NCI-H2107 (cell line): Measurements from ENCODE around the gene SREBF2.
"Not testable (repeated sequence)": the region's sequence is repeated elsewhere in the genome, so short reads cannot be mapped to it uniquely, and the experiment has no call there.

Experiments
- DNase-seq: peaks from one replicate; lab custom pipeline; 2025; lab: John Stamatoyannopoulos, UW

Gene SREBF2

GRCh38 chr22:41821471-41822316, 11.2 kb upstream of the SREBF2 start:
- DNase-seq, result no peak

DNA sequence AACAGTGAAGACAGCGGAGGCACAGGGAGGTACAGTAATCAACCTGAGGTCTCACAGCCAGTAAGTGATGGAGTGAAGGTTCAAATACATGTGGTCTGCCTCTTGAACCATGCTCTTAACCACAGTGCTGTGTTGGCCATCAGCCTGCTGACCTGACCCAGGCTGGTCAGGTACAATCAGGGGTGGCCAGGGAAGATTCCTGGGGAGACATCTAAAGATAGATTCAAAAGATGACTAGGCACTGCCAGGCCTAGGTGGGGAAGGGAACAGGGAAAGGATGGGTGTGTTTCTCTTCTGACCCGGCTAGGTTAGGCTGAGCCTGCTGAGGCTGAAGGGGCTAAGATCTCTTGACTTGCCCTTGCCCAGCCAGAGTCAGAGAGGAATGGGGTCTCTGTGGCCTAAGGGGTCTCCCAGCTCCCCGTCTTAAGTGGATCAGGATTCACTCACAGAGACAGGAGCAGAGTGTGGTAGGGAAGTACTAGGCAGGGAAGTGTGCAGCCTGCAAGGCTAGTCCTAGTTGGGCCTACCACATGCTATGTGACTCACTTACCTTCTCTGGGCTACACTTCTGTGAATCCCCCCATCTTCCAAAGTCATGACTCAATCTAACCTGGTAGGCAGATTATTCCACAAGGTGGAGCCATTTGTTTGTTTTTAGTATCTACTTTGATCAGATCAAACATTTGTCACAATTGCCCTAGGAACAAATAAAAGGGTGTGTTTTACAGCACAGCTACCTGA, 10.4 kb upstream of the SREBF2 start:
- no peak for DNase-seq

- DNase-seq, result no peak
These were observed 9.1 kb upstream of the SREBF2 start for GRCh38 chr22:41823797-41824196.

- no peak for DNase-seq
These were observed 7.5 kb upstream of the SREBF2 start for GRCh38 chr22:41825376-41825775.

DNA sequence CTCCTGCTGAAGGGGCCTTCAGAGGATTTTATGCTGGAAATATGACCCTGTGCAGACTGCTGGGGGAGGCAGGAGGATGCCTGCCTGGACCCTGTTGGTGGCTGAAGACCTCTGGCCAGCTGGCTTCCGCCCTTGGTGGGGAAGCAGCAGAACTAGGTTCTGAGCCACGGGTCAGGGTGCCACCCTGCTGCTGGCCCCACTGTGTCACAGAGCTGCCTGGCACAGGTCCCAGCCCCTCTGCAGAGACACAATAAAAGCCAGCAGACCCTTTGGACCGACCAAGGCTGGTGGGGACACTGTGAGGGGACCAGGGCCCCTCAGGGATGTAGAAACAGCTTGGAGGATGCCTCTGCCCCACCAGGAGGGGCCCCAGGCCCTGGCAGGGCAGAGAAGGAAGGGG, 6.9 kb upstream of the SREBF2 start:
- DNase-seq, result no peak

DNA sequence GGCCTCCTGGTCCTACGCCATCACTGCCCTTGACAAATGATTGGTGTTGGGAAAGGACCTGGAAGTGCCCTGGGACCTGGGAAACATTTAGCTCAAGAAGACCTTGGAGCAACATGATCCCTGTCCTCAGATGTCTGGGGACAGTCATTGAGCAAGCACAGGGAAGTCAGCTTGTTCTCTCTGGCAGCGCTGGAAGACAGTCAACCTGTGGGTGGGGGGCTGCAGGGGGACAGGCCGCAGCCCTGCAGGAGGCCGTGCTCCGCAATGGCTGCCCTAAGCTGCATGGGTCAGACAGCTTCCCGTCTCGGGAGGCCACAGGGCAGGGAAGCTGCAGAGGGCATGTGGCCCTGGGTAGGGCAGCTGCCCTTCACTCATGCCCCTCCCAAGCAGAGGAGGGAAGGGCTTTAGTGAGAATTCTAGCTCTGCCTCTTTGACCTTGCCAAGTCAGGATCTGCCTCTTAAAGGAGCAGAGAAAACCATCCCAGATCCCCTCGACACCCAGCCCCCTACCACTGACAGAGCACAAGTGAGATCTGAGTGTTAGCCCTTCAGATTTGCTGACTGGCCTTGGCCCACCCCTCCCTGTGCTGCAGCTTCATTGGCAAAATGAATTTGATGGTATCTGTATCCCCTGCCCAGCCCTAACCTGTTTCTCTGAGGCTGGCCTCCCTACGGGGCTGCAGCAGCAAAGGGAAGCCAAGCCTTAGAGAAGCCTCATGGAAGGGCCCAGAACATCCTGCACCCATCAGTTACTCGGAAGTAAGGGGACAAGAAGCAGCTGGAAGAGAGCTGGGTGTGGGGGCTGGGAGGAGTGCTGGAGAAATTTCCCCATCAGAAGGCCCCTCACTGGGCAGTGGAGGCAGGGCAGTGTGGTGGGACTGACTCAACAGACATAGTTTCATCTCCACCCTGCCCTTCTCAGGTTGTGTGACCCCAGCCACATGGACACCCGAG, 6.2 kb upstream of the SREBF2 start:
- DNase-seq, result no peak

DNA sequence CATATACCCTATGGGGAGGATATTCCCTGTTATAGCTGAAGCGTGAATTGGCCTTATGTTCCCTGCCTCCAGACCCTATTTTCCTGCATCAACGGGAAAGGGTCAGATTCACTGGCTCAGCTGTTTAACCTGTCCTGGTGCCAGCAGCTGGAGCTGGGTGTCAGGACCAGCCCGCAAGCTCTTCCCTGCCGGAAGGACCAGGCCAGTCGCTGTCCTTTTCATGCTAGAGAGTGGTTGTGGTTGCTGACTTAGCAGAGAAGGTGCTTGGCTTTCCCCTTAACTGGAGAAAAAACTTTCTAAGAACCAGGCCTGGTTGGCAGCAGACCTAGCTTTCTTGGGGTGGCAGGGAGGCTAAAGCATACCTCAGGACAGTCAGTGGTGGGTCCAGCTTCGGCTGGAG, 5.2 kb upstream of the SREBF2 start:
- DNase-seq, result no peak

GRCh38 chr22:41828516-41828915, 4.4 kb upstream of the SREBF2 start:
- no peak for DNase-seq

- DNase-seq, result no peak
These were observed 2.7 kb upstream of the SREBF2 start for GRCh38 chr22:41830174-41830573.

GRCh38 chr22:41831383-41831782, 1.5 kb upstream of the SREBF2 start:
- DNase-seq, result no peak

DNA sequence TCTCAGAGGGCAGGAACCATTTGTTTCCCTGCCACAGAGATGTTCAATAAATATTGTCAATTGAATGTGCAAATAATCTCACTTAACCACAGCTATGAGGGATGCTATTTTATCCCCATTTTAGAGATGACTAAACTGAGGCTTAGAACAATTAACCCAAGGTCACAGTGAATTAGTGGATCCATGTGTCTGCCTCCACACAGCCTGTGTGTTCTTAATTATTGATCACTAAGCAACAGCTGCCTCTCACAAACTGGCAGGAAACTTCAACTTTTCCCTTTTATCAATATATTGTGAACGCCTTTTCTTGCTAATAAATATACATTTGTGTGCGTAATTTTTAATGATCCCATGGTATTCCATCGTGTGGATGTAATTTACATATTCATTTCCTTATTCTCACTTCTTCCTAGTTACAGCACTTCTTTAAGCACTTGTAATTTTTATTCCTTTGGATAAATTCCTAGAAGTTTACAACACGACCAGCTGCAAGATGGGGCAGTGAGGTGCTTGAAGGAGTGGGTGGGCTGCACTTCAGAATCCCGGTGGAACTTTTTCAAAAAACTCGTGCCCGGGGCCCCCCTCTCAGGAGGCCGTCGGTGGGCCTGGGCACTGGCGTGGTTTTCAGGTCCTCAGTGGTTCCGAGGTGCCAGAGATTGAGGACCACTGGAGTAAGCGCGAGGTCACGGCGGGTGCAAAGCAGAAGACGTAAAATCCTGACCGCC, 915 bp upstream of the SREBF2 start:
- DNase-seq, result no peak

- DNase-seq, result no peak
These were observed 582 bp downstream of the SREBF2 start for GRCh38 chr22:41833369-41834004.

DNA sequence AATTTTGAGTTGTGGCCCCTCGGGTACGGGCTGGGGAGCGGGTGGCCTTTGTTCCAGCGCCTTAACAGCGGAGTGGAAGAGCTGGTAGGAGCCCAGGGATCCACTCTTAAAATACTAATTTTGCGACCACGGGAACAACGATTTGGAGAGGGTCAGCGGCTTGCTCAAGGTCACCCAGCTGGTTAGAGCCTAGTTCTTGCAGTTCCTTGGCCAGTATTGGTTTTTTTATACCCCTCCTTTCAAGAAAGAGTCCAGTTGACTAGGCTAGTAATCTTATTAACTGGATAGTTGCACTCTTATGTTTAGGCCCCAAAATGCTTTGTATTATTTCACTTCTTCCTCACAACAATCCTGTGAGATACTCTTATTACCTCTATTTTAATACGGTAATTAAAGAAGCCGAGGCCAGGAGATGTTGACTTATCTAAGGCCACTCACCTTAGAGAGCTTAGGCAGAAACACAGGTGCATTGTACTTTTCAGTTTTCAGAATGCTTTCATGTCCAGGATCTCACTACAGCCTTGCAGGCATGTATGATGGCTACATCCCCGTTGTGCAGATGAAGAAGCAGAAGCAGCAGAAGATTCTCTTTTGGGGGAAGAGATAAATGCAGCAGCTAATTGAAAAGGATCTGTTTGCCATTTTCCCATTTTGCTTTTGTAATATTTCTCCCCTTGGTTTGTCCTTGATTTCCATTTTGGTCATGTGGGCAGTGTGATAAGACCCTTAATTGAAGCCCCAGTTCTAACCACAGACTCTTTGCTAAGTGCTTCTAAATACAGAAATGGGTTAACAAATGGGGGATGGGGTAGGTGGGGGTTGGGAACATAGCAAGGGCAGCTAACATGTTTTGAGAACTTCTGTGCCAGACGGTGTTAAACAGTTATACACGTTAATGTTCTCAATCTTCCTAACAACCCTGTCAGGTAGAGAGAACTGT, 1.4 kb downstream of the SREBF2 start:
- DNase-seq, result no peak

GRCh38 chr22:41835462-41835861, 2.6 kb downstream of the SREBF2 start:
- DNase-seq, result not testable (repeated sequence)

DNA sequence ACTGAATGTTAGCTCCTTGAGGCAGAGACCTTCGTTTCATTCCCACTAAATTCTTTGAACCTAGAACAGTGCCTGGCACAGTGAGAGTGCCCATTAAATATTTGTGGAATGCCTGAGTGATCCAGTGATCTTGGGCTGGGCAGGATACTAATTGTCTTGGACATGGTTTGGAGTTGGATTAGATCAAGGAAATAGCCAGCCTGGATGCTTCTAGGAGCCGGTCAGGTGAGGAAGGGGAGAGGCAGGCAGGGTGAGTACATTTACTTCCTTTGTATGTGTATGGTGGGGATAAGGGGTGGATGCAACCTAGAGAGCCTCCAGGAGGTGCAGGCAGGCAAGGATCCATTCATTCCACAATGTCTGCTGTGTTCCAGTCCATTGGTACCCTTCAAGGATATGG, 3.6 kb downstream of the SREBF2 start:
- no peak for DNase-seq

DNA sequence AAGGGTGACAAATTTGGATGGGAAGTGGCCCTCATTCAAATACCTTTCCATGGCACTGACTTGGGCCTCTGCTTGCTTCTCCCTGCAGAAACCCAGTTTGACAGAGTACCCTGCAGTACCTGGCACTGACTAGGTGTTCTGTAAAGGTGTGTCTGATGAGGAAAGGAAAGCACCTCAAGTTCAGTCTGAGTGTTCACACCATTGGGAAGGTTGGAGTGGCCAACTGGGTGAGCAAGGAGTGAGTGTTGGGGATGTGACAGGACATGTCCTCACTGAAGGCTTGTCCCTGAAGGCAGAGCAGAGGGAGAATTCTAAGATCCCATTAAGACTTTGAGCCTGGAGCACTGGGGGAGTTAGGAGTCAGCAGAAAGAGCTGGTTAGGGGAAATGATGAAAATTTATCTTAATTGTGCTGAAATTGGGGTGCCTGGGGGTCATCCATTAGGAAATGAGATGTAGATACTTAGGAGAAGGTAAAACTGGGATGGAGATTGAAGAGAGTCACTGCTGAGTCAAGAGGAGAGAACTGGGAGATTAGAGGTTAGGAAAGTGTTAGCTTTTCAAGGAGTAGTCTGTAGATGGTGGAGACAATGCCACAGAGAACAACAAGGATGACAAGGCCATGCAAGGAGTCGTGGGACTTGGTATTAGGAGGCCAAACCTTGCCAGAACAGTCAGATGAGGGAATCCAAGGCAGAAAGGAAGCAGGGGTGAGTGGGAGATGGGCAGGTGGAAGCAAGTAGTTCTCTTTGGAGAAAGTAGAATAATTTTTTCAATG, 6.1 kb downstream of the SREBF2 start:
- DNase-seq, result no peak

- DNase-seq, result no peak
These were observed 7.3 kb downstream of the SREBF2 start for GRCh38 chr22:41840216-41840615.

- DNase-seq, result no peak
These were observed 8.3 kb downstream of the SREBF2 start for GRCh38 chr22:41841085-41841712.
